ENCODE results near the gene RNF138. TPM values are rescaled to one million over a fixed set of nuclear protein-coding genes. Genes with fewer than 3 reads are reported as not detected.

Gene RNF138
- total RNA-seq, 4 donors from 2014 or later, result 10.7 to 62.7 (median 27.4) TPM

DNA sequence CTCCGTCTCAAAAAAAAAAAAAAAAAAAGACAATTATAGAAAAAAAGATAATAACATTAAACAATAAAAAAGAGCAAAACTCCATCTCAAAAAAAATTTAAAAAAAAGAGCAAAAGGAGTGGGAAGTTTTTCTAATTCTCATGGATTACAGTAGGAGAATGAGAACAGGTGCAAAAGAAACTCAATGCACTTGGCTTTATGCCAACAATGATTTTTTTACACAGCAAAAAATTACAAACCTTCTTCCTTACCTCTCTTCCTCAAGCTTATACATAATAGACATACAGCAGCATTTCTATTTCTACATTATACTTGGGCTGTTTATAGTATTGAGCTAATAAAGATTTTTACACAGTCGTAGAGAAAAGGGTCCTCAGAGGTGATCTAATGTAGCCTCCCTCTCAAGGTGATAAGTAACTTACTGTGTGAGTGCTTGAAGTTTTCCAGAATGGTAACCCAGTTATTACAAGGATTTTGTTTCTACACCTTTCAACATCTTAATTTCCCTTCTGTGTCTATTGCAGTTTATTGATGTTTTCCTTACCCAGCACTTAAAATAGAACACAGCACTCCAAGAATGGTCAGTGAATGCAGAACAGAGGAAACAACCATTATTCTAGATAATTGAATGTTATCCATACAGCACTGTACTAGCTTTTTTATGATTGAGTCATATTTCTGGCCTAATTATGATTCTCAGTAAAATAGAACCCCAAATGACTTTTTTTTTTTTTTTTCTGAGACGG is 34.9 kb upstream of the RNF138 start:
- H3K27me3 ChIP-seq, result no peaks in the 10 kb centered on the region
- DNase-seq, result no peak
- no peaks in the 10 kb centered on the region for H3K36me3 ChIP-seq
- no peak overlapping the region for H3K4me3 ChIP-seq (replicated peaks in 1 of 3)
- 67 to 73% methylated on average over 3 of the region's 3 CpGs for WGBS, 2 donors
- intact Hi-C loops (cut with DNase I), result no loop called here
- no peaks in the 10 kb centered on the region for H3K4me1 ChIP-seq
- no peaks in the 10 kb centered on the region for H3K9me3 ChIP-seq
- TF ChIP-seq POLR2A (IDR thresholded peaks at IDR 0.05), result no peak
- TF ChIP-seq, protein P1, sequence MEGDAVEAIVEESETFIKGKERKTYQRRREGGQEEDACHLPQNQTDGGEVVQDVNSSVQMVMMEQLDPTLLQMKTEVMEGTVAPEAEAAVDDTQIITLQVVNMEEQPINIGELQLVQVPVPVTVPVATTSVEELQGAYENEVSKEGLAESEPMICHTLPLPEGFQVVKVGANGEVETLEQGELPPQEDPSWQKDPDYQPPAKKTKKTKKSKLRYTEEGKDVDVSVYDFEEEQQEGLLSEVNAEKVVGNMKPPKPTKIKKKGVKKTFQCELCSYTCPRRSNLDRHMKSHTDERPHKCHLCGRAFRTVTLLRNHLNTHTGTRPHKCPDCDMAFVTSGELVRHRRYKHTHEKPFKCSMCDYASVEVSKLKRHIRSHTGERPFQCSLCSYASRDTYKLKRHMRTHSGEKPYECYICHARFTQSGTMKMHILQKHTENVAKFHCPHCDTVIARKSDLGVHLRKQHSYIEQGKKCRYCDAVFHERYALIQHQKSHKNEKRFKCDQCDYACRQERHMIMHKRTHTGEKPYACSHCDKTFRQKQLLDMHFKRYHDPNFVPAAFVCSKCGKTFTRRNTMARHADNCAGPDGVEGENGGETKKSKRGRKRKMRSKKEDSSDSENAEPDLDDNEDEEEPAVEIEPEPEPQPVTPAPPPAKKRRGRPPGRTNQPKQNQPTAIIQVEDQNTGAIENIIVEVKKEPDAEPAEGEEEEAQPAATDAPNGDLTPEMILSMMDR (IDR thresholded peaks at IDR 0.05), result no peak
- no peak overlapping the region for H3K27ac ChIP-seq

DNA sequence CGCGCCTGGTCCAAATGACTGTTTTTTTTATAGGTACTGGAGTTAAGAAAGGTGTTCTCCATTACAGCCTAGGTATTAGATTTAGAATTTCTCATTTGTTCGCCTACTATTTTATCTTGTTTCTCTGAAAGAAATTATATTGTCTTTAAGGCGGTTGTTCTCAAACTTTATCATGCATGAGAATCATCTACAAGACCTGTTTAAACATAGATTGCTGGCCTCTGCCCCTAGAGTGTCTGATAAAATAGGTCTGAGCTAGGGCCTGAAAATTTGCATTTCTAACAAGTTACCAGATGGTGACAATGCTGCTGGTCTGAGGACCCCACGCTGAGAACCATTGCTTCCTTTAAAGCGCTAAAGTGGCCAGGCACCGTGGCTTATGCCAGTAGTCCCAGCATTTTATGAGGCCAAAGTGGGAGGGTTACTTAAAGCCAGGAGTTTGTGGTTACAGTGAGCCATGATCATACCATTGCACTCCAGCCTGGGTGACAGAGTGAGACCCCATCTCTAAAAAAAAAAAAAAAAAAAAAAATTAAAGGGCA is 34.0 kb upstream of the RNF138 start:
- TF ChIP-seq, protein P1 (IDR thresholded peaks at IDR 0.05), result no peak
- no peak for TF ChIP-seq POLR2A (IDR thresholded peaks at IDR 0.05)
- no peak overlapping the region for H3K4me3 ChIP-seq (replicated peaks in 1 of 3)
- H3K4me1 ChIP-seq, result no peaks in the 10 kb centered on the region
- intact Hi-C loops (cut with DNase I), result no loop called here
- no peaks in the 10 kb centered on the region for H3K36me3 ChIP-seq
- no peak for DNase-seq
- H3K27me3 ChIP-seq, result no peaks in the 10 kb centered on the region
- WGBS, 2 donors, result 82 to 83% methylated on average over 7 of the region's 7 CpGs
- no peaks in the 10 kb centered on the region for H3K9me3 ChIP-seq
- no peak overlapping the region for H3K27ac ChIP-seq

DNA sequence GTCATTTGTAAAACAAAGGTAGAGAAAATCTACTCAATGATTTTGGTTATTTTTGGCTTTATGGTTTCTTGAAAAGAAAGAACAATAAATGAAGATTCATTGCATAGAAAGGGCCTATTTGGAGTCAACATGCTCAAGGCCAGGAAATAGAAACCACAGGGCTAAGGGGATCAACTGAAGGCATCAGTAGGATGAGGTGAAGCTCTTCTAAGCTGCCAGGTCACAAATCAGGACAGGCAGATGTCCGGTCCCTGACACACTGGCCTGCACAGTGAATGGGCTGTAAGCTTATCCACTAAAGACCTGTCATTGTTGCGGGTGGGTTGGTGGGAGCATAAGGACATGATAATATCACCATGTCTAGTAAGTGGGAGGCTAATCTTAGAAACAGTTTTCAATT is 31.6 kb upstream of the RNF138 start:
- WGBS, 2 donors, result 90 to 96% methylated on average over 2 of the region's 2 CpGs
- no peaks in the 10 kb centered on the region for H3K27me3 ChIP-seq
- no peak overlapping the region for H3K4me3 ChIP-seq (replicated peaks in 1 of 3)
- no peak for DNase-seq
- no peaks in the 10 kb centered on the region for H3K9me3 ChIP-seq
- no peaks in the 10 kb centered on the region for H3K36me3 ChIP-seq
- TF ChIP-seq POLR2A (IDR thresholded peaks at IDR 0.05), result no peak
- TF ChIP-seq, protein P1 (IDR thresholded peaks at IDR 0.05), result no peak
- H3K27ac ChIP-seq, result no peak overlapping the region
- intact Hi-C loops (cut with DNase I), result no loop called here
- H3K4me1 ChIP-seq, result no peaks in the 10 kb centered on the region

DNA sequence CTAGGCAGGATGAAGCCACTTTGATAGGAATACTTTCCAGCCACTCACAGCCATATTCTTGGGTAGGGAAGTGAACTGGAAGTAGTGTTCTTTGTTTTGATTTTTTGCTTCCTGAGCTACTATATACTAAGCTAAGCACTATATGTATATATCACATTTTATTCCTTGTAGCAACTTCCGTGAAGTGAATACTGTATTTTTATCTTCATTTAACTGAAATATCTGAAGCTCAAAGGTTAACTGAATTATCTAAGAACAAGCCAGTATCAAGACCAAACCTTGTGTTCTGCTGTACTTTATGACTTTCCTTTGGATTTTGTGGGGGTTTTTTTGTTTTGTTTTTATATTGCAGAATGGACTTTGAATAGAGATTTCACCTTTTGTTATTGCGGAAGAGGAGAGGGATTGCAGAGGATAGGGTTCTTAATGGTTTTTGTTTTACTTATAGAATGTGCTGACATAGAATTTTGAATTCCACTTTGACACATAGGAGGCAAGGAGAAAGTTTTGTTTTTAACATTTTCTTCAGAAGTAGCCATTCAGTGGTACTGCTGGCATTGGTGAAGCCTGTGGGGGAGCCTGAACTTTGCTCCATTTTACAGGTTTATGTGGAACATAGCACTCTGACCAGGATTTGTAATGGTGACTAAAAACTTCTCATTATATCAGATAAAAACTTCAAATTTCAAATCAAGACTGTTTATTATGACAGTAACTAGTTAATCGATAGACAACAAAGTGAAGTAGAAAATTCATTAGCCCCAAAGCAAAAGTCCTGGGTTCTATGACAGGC is 24.1 kb upstream of the RNF138 start:
- 97 to 98% methylated on average over 3 of the region's 3 CpGs for WGBS, 2 donors
- no peak overlapping the region for H3K4me3 ChIP-seq (replicated peaks in 1 of 3)
- no peaks in the 10 kb centered on the region for H3K4me1 ChIP-seq
- H3K27ac ChIP-seq, result no peak overlapping the region
- no peaks in the 10 kb centered on the region for H3K36me3 ChIP-seq
- no peaks in the 10 kb centered on the region for H3K27me3 ChIP-seq
- H3K9me3 ChIP-seq, result no peaks in the 10 kb centered on the region
- DNase-seq, result no peak
- TF ChIP-seq, protein P1 (IDR thresholded peaks at IDR 0.05), result no peak
- no peak for TF ChIP-seq POLR2A (IDR thresholded peaks at IDR 0.05)
- intact Hi-C loops (cut with DNase I), result no loop called here

DNA sequence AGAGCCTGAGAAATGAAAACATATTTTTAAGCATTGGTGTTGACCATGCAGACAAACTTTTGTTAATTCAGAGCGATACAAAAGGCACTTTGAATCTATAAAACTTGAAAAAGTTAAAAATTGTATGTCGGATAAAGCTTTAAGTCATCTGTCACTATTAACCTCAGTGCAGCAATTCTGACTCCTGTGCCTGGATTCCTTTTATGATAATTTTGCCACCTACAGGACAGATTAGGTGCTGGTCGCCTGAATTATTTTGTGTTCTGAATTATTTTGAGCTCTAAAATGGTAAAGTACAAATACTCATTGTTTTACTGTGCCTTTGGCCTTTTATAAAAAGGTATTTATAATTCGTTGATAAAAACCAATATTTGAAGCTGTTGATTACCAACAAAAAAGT is 19.4 kb upstream of the RNF138 start:
- intact Hi-C loops (cut with DNase I), result no loop called here
- H3K9me3 ChIP-seq, result no peaks in the 10 kb centered on the region
- no peaks in the 10 kb centered on the region for H3K36me3 ChIP-seq
- TF ChIP-seq POLR2A (IDR thresholded peaks at IDR 0.05), result no peak
- TF ChIP-seq, protein P1 (IDR thresholded peaks at IDR 0.05), result peak in 1 of 6 experiments; percentile 37
- 67 to 77% methylated on average over 4 of the region's 4 CpGs for WGBS, 2 donors
- H3K4me3 ChIP-seq (replicated peaks in 1 of 3), result no peak overlapping the region
- DNase-seq, result no peak
- no peaks in the 10 kb centered on the region for H3K27me3 ChIP-seq
- H3K4me1 ChIP-seq, result no peaks in the 10 kb centered on the region
- H3K27ac ChIP-seq, result no peak overlapping the region

All from thyroid gland (tissue), 4 donors.